PFSK-1 (cell line): ENCODE results near the gene ABCA8.

Experiments
- SIN3A ChIP-seq: IDR thresholded peaks from 2 replicates; pipeline ENCODE4 v1.6.1; 2012; ENCODE audit warnings: mild to moderate bottlenecking, low read length, moderate library complexity, borderline replicate concordance; ENCODE audit not compliant: insufficient read depth
- TAF1 ChIP-seq: IDR thresholded peaks from 2 replicates; pipeline ENCODE4 v1.6.1; 2012; ENCODE audit warnings: low read length, control low read depth, borderline replicate concordance; ENCODE audit not compliant: insufficient read depth
- TF ChIP-seq, protein P1 (sequence below), 2 experiments: IDR thresholded peaks; 2 replicates each; pipeline versions ENCODE4 v1.6.1 to v1.8.0; 2011 to 2012; ENCODE audit warnings: low read depth in 2 of 2, low read length in 2 of 2, control low read depth in 1 of 2, inconsistent platforms in 1 of 2, mild to moderate bottlenecking in 1 of 2, moderate library complexity in 1 of 2; ENCODE audit not compliant: insufficient read depth in 1 of 2

DNA sequence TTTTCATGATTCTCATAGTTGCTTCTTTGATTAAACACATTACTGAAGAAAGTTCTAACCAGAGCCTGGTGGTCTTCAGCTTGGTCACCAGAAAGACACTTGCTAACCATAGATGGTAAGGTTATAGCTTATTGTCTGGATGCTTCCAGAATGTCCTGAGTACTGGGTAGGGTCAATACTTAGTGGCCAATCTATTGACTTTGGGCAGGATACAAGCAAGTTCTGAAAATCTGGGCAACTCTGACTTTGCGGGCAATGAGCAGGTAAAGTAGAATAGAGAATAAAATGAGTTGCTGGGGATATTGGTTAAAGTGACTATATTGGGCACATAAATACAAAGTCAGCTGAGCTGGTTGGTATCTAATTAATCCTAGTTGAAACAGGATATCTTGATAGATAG is 63.0 kb downstream of the ABCA8 start:
- TF ChIP-seq SIN3A (no peak), TAF1 (no peak)
- TF ChIP-seq, protein P1, sequence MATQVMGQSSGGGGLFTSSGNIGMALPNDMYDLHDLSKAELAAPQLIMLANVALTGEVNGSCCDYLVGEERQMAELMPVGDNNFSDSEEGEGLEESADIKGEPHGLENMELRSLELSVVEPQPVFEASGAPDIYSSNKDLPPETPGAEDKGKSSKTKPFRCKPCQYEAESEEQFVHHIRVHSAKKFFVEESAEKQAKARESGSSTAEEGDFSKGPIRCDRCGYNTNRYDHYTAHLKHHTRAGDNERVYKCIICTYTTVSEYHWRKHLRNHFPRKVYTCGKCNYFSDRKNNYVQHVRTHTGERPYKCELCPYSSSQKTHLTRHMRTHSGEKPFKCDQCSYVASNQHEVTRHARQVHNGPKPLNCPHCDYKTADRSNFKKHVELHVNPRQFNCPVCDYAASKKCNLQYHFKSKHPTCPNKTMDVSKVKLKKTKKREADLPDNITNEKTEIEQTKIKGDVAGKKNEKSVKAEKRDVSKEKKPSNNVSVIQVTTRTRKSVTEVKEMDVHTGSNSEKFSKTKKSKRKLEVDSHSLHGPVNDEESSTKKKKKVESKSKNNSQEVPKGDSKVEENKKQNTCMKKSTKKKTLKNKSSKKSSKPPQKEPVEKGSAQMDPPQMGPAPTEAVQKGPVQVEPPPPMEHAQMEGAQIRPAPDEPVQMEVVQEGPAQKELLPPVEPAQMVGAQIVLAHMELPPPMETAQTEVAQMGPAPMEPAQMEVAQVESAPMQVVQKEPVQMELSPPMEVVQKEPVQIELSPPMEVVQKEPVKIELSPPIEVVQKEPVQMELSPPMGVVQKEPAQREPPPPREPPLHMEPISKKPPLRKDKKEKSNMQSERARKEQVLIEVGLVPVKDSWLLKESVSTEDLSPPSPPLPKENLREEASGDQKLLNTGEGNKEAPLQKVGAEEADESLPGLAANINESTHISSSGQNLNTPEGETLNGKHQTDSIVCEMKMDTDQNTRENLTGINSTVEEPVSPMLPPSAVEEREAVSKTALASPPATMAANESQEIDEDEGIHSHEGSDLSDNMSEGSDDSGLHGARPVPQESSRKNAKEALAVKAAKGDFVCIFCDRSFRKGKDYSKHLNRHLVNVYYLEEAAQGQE (IDR thresholded peaks at IDR 0.05; ENCODE audit: insufficient read depth in 1 of 2, low read depth in 2 of 2, low read length in 2 of 2): no peak
